Epithelial cell of esophagus (primary cell): ENCODE measurements around the gene SHKBP1.

ENCODE experiments used
- DNase-seq: peaks from one replicate; pipeline ENCODE4 v3.0.0; 2010; ENCODE audit warnings: low read depth
- H3K4me3 ChIP-seq: 2 replicates; pipeline ENCODE4 v1.5.1; 2011; ENCODE audit warnings: mild to moderate bottlenecking, low read length, control low read depth
- CTCF ChIP-seq: IDR thresholded peaks from 2 replicates; pipeline ENCODE4 v1.5.1; 2011; ENCODE audit warnings: low read depth, mild to moderate bottlenecking, low read length, control low read depth, inconsistent platforms; ENCODE audit not compliant: insufficient read depth; ENCODE audit errors: missing control alignments

Gene SHKBP1

GRCh38 chr19:40613690-40614621 lies 37.3 kb downstream of the SHKBP1 start:
- peak overlapping the region; percentile 77 for H3K4me3 ChIP-seq
- DNase-seq = peak; percentile 92
- TF ChIP-seq CTCF = no peak

- peak; percentile 96 for DNase-seq
- H3K4me3 ChIP-seq = peak overlapping the region; percentile 77
- TF ChIP-seq CTCF = no peak
Measured at GRCh38 chr19:40614622-40615411, 38.1 kb downstream of the SHKBP1 start.

DNA sequence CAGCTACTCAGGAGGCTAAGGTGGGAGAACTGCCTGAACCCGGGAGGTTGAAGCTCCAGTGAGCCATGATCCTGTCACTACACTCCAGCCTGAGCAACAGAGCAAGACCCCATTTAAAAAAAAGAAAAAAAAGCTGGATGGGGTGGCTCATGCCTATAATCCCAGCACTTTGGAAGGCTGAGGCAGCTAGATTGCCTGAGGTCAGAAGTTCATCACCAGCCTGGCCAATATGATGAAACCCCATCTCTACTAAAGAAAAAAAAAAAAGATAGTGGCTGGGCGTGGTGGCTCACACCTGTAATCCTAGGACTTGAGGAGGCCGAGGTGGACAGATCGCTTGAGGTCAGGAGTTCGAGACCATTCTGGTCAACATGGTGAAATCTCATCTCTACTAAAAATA lies 39.5 kb downstream of the SHKBP1 start:
- H3K4me3 ChIP-seq = no peak overlapping the region
- no peak for DNase-seq
- no peak for TF ChIP-seq CTCF

DNA sequence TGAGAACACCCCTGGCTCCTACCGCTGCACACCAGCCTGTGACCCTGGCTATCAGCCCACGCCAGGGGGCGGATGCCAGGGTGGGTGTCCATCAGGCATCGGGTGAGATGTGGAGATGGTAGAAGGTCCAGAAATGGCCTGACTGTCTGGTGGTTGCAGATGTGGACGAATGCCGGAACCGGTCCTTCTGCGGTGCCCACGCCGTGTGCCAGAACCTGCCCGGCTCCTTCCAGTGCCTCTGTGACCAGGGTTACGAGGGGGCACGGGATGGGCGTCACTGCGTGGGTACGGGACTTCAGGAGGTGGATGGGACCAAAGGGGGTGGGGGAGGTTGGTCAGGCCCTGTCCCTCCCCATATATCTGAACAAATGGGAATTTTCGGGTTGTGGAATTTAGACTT lies 40.3 kb downstream of the SHKBP1 start:
- no peak for DNase-seq
- no peak overlapping the region for H3K4me3 ChIP-seq
- no peak for TF ChIP-seq CTCF

DNA sequence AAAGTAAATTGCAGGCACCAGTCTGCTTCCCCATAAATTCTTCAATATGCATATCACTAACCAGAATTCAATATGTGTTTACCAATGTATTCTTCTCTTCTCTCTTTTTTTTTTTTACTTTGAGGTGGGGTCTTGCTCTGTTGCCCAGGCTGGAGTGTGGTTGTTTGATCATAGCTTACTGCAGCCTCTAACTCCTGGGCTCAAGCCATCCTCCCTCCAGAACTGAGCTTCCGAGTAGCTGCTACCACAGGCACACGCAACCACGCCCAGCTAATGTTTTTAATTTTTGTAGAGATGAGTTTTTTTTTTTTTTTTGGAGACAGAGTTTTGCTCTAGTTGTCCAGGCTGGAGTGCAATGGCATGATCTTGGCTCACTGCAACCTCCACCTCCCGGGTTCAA lies 41.3 kb downstream of the SHKBP1 start:
- H3K4me3 ChIP-seq = no peak overlapping the region
- no peak for DNase-seq
- TF ChIP-seq CTCF = no peak

DNA sequence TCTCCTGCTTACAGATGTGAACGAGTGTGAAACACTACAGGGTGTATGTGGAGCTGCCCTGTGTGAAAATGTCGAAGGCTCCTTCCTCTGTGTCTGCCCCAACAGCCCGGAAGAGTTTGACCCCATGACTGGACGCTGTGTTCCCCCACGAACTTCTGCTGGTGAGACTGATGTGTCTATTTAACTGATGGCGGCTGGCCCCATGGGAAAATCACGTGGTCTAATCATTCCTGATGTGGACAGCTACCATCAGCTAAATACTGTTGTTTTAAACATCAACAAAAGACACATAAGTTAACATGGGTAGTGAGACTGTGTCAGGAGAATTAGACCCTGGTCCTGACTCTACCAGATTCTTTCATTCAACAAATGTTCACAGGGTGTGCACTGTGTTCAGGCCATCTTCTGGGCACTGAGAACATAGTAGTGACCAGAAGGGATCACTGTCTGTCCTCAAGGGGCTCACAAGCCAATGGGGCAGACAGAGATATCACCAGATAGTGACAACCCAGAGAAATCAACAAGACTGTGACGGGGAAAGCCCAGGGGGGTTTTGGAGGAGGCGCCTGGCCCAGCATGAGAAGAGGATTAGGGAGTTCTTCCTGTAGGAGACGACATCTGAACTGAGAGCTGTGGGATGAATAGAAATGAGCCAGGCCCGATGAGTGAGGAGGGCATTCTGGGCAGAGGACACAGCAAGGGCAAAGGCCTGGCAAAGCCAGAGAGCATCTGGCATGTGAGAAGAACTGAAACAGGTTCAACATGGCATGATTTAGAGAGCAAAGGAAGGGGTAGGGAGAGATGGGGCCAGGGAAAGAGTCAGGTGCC lies 42.9 kb downstream of the SHKBP1 start:
- no peak for TF ChIP-seq CTCF
- no peak for DNase-seq
- H3K4me3 ChIP-seq = no peak overlapping the region
